HG03439 (cell line): Measurements from ENCODE around the gene PQBP1.

ENCODE experiments used
- ATAC-seq: cut with Tn5 transposase; IDR thresholded peaks from one replicate; pipeline ENCODE4 v1.9.1; 2021; ENCODE audit warnings: mild to moderate bottlenecking, moderate library complexity; ENCODE audit not compliant: unreplicated experiment

PQBP1 gene

GRCh38 chrX:48920718-48921104 is 23.0 kb downstream of the PQBP1 start:
- ATAC-seq, result no peak

DNA sequence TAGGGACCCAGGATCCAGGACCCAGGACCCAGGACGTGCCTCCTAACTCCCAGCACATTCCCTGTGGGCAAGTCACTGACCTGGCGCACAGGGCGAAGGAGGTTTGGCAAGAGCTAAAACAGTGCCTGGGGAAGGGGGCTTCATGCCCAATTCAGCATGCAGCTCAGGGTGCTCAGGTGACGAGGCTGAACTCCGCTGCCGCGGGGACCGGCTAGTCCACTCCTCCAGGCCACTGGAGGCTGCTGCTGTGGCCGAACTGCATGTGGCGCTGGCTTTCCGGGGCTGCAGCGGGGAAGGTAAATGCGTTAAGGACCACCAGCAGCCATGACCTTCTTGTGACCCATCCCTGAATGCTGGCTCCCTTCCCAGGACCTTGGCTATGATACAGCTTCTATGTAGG is 26.0 kb downstream of the PQBP1 start:
- ATAC-seq, result no peak

DNA sequence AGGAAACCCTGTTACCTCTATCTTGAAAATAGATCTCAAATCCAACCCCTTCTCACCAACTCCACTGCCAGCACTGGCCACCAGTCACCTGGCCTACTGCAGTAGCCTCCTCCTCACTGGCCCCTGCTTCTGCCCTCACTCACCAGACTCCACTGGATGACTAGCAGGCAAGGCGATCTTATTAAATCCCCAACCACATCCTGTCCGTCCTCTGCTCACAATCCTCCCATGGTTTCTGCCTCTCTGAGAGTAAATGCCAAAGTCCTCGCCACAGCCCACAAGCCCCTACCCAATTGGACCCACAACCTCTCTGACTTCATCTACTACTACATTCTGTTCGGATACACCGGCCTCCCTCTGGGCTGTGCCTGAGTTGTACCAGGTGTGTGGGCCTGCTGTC is 26.5 kb downstream of the PQBP1 start:
- ATAC-seq, result no peak

- no peak for ATAC-seq
Observed at GRCh38 chrX:48927123-48927522, 29.4 kb downstream of the PQBP1 start.

DNA sequence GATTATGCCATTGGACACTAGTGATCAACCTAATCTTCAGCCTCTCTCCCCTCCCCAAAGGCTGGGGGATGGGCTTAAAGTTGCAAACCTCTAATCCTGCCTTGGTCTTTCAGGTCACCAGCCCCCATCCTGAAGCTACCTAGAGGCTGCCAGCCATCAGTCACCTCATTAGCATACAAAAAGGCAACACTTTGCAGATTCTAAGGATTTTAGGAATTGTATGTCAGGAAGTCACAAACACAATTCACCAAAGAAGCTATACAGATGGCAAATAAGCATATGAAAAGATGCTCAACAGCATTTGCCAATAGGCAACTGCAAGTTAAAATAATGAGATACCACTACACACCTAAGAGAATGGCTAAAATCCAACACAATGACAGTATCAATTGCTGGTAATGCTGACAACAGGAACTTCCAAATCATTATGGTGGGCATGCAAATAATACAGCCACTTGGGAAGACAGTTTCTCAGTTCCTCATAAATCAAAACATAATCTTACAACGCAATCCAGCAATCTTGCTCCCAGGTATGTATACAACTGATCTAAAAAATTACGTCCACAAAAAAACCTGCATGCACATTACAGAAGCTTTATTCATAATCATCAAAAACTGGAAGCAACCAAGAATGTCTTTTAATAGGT is 30.1 kb downstream of the PQBP1 start:
- no peak for ATAC-seq

DNA sequence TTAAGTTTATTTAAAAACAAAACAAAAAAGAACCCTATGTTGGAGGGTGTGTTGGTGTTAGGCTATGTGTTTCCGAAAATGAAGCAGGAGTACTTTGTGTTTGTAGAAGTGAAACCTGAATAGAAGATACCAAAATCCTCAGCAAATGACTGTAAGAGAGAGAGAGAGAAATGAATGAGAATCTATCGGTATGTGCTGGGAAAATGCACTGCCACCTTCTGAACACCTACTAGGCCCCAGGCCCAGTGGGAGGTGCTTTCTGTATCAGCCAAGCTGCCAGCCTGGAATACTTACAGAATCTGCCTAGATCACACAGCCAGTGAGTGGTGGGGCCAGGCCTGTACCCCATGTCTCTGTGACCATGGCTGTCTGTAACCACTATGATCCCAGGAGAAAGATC is 36.0 kb downstream of the PQBP1 start:
- ATAC-seq, result no peak

- ATAC-seq, result no peak
Observed at GRCh38 chrX:48934581-48935300, 37.0 kb downstream of the PQBP1 start.

- no peak for ATAC-seq
Observed at GRCh38 chrX:48935301-48935670, 37.6 kb downstream of the PQBP1 start.

GRCh38 chrX:48936429-48937053 is 38.8 kb downstream of the PQBP1 start:
- ATAC-seq, result no peak

DNA sequence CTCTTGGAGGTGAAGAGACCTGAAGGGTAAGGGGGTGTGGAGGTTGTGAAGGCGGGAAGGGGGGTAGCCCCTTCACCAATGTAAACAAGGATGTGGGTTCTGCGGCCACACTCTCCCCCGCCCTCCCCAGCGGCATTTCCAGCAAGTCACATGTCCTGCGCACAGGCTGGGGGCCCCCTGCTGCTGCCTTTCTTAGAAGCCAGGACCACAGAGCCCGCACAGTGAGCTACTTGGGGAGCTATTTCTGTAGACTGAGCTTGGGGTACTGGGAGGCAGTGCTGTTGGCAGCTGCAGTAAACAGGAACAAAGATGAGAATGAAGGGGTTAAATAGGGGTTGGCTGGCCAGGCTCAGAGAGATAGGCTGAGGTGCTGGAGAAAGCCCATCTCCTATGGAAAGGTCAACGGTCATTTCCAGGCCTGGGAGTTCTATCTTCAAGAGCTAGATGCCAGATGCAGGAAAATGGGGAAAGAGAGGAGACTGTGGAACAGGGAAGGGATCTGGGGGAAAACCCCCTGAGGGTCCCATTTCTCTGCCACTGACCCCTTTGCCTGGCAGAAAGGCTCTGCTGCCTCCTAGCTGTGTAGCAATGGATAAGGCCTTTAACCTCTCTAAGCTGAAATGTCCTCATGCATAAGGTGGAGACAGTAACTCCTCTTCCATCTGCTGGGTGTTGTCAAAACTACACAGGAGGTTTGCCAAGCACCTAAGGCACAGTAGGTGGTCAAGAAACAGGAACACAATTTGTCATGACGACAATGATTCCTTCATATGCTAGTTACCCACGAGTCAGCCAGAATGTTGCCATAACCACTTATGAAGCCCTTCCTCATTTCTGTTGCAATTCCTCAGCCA is 39.6 kb downstream of the PQBP1 start:
- ATAC-seq, result peak; percentile 53

GRCh38 chrX:48938721-48939425 is 41.1 kb downstream of the PQBP1 start:
- peak; percentile 60 for ATAC-seq

GRCh38 chrX:48939524-48940228 is 41.9 kb downstream of the PQBP1 start:
- ATAC-seq, result no peak

GRCh38 chrX:48940404-48940955 is 42.8 kb downstream of the PQBP1 start:
- no peak for ATAC-seq

DNA sequence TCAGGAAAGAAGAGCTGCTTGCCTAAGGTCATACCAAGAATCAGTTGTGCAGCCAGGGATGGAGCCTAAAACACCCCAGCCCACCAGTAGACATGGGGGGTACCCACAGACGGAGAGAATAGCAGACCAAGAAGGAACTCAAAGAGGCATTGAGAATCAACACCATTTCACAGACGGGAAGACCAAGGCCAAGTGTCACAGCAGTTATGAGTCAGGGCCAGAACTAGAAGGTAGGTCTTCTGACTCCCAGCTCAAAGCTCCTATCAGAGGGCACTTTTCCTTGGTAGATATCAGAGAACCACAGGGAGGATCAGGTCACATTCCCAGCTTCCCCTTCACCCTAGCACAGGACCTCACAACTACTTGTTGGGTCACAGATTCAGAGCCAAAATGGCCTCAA is 45.2 kb downstream of the PQBP1 start:
- no peak for ATAC-seq

DNA sequence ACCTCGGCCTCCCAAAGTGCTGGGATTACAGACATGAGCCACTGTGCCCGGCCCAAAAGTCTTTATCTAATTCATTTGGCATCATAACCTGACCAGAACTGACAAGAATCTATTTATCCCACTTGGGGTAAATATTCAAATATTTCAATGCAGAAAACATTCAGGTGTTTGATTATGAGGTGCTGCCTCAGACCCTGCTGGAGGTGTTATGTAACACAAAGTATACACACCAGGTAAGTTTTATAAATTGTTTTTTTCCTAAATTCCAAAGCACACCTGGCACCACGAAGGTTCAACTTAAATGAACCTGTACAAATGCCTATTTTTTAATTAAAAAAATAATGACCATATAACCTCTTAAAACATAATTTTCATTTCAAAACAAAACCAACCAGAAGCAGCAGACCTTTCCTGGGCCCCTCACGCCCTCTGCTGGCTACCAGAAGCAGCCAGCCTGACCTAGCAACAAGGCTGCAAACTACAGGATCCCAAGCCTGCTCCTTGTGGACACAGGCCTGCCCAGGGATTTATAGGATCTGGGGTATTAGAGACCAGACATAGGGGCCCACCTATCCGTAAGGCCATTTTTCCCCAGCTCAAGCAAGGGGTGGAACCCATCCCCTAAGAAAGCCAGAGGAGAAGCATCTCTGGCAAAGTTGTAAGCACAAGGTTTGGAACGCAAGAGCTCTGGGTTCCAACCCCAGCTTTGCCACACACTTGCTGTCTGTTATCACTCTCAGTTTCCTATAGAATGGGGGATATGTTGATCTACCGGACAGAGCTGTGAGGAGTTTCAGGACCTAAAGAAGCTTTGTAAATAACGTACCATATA is 48.0 kb downstream of the PQBP1 start:
- ATAC-seq, result no peak

- ATAC-seq, result no peak
Observed at GRCh38 chrX:48948589-48948988, 50.9 kb downstream of the PQBP1 start.
